ENCODE results near the gene MYO1C.
"Not testable (repeated sequence)": the region's sequence is repeated elsewhere in the genome, so short reads cannot be mapped to it uniquely, and the experiment has no call there.

The MYO1C gene

DNA sequence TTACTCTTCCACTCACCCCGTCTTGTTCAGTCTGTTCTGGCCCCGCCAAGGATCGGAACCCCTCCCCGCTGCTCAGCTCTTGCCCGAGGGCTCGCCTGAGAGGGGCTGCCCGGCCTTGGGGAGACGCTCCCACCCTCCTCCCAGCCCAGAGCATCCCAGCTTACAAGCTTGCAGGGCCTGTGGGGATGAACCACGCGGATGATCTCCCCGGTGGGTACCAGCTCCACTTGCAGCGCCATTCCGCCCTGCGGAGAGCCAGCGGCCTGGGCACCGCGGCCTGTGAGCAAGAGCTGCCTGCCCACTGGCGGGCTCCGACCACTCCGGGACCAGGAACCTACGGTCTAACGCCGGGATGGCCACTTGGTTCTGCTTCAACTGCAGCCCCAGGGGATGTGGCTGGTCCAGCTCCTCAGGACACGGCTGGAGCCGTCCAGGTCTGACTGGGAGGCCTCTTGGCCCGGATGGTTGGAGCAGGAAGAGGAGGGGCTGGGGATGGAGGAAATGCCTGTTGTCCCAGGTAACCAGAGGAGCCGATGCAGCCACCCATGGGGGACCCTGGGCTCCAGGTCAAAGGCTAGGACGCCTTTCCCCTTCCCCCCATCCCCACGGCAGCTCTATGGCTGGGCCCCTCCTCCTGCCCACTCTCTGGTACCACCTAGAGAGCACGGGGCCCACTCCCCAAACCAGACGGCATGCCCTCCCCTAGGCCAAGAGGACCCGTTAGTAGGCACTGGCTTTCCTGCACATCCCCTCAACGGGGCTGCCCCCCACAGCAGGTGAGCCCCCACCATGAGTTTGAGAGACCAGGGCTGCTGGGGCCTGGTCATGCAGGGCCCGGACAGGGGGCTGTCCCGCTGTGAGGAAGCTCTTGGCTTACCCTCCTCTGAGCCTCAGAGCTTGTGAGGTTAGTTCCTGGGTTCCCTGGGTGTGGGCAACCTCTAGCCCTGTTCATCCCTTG lies at the start of gene MYO1C:
Gene MYO1C, minus strand, starts transcription at position 438 of the 958 bp plus-strand sequence. Its CDS starts 199 bp downstream, at position 239.
- in situ Hi-C loops (cut with MboI; ENCODE audit: low sequenced_read_pairs) = no loop called here

GRCh38 chr17:1541367-1541904 lies 49.0 kb upstream of the MYO1C start:
- in situ Hi-C loops (cut with MboI; ENCODE audit: low sequenced_read_pairs) = no loop called here

GRCh38 chr17:1539811-1540210 lies 47.3 kb upstream of the MYO1C start:
- in situ Hi-C loops (cut with MboI; ENCODE audit: low sequenced_read_pairs) = no loop called here

GRCh38 chr17:1535737-1536136 lies 43.3 kb upstream of the MYO1C start:
- in situ Hi-C loops (cut with MboI; ENCODE audit: low sequenced_read_pairs) = no loop called here

DNA sequence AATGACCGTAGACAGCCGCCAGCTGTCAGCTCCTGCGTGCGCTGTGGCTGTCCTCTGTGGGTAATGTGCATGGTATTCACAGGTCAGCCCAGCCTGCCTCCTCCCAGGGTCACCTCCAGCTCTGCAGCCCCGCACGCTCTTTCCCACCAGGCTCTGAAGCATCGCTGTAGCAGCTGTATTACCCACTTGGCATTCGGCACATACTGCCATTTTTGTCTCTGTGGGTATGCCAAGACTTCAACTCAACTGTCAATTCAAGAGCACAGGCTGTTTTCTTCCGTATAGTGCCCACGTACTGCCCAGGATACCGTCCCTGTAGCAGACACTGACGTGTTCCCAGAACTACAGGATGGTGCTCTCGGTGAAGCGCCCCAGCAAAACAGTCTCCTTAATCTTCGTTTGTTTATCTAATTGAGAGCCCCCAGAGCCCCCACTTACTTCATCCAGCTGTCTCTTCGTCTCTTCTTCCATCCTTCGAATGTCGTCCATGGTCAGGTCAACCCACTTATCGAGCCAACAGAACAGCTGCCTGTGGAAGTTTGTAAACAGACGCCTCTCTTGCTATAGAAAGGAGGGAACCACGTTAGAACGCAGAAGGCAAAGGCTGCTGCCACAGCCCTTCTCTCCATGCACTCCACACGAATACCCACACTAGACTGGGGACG lies 41.3 kb upstream of the MYO1C start:
- in situ Hi-C loops (cut with MboI; ENCODE audit: low sequenced_read_pairs) = no loop called here

DNA sequence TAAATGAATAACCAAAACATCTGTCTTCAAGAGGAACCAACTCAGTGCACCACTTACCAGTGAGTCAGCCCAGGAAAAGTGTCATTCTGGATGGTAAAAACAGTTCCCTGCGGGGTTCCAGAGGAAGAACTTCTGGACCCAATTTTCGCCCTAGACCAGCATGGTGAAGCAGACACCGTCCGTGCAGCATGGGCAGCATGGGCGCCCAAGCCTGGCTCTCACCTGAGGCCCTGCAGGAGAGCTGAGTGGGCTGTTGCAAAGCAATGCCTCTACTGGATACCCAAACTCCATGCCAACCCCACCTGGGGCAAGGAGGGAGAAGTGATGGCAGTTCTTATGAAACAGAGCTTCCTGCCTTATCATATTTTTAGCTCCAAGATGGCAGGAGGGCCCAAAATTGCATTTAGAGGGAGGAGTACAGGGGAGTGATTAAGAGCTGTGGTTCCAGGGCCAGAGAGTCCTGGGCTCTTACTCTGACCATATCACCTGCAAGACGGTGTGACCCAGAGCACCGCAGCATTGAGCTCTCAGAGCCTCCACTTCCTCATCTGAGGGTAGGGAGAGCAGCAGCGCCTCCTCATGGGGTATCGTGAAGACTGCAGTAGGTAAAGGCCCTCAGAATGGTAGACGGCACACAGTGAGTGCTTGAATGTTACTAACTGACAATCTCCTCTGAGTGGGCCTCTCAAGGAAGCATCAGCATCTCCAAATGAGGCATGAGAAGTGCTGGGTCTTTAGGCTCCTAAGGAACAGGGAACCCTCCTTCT lies 40.5 kb upstream of the MYO1C start:
- in situ Hi-C loops (cut with MboI; ENCODE audit: low sequenced_read_pairs) = no loop called here

- in situ Hi-C loops (cut with MboI; ENCODE audit: low sequenced_read_pairs) = no loop called here
Measured at GRCh38 chr17:1529863-1530262, 37.4 kb upstream of the MYO1C start.

GRCh38 chr17:1526876-1527275 lies 34.4 kb upstream of the MYO1C start:
- in situ Hi-C loops (cut with MboI; ENCODE audit: low sequenced_read_pairs) = not testable (repeated sequence)

DNA sequence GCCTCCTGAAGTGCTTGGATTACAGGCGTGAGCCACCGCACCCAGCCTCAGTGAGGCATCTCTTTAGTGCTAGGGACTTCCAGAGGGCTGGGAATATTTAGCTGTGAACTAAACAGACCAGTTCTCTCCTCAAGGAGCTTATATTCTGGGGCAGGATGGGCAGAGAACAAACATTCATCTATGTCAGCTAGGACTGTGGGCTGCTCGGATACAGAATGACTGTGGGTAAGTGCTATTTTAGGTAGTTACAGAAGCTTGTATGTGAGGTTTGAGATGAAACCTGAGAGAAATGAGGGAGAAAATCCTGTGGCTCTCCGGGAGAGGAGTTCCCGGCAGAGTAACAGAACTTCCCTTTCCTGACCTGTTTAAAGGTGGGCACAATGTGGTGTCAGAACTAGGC lies 30.1 kb upstream of the MYO1C start:
- in situ Hi-C loops (cut with MboI; ENCODE audit: low sequenced_read_pairs) = no loop called here

DNA sequence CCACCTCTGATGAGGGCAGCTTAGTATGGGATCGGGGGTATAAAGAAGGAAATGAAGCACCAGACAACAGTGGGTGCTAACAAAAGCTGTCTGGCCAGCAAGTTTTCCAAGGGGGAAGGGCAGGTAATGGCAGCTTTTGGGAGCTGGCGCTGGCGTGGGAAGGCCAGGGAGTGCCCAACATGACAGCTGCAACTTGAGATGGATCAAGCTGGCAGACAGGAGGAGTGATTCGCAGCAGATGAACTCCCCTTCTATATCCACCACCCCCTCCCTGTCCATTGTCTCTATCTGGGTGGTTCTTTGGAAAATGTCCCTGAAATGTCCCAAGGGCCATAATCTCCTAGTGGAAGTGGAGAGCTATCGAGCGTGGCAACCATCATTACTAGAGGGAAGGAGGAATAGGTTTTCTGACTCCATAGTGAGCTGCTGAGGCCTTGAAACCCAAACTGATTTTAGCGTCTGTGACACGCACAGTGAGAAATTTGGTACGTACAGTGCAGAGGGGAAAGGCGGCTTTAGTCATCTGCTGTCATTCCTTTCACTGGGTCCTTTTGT lies 28.7 kb upstream of the MYO1C start:
- in situ Hi-C loops (cut with MboI; ENCODE audit: low sequenced_read_pairs) = no loop called here

GRCh38 chr17:1519678-1520077 lies 27.2 kb upstream of the MYO1C start:
- in situ Hi-C loops (cut with MboI; ENCODE audit: low sequenced_read_pairs) = no loop called here

DNA sequence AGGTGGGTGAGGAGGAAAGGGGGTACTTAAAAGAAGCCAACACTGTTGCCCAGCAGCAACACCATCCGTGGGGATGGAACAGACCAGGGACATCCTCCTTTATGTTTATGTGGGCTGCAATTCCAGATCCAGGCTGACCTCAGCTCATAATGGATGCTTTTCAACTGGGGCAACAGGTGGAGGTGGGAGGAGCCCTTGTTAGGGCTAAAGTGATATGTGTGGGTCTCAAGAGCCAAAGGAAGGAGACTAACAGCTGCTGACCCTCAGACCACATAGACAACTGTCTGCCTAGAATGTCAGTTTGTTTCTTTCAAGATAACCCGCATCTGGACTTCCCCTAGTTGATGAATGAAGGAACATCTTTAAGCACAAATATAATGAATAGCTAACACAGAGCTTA lies 25.9 kb upstream of the MYO1C start:
- in situ Hi-C loops (cut with MboI; ENCODE audit: low sequenced_read_pairs) = no loop called here

DNA sequence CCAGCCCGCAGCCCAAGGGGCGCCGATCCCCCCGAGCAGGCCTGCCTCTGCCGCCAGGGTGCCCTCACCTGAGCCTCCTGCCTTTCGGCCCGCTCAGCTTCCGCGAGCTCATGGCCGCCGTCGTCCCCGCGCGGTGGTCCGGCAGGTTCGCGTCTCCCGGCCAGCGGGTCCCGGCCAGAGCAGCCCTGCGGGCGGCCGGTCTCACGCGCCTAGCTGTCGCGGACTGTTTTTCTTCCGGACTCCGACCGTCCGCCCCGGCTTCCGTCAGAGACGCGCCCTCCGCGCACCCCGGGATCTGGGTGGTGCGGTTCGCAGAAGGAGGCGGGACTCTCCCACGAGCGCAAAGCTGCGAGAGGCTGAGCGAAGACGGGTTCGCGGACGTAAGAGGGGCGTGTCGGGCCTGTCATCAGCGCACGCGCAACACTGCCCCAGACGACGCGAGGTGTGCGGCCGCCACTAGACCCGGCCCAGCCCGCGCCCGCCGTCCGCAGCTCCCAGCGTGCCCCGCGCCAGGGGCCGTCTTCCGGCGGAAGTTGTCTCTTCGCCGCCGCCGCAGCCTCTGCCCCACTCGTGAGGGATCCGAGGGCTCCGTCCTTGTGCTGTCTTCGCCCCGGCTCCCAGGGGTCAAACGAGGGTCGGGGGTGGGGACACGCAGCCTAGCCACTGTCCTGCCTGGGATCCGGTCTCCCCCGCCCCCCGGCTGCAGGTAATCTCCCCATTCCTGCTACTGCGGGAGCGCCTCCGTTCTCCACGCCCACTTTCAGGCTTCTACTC lies 24.1 kb upstream of the MYO1C start, which contains the start of gene INPP5K:
Gene INPP5K, minus strand, starts transcription at position 225 of the 774 bp plus-strand sequence. Its CDS starts 113 bp downstream, at position 112.
- in situ Hi-C loops (cut with MboI; ENCODE audit: low sequenced_read_pairs) = no loop called here

GRCh38 chr17:1515640-1516387 lies 23.3 kb upstream of the MYO1C start:
- in situ Hi-C loops (cut with MboI; ENCODE audit: low sequenced_read_pairs) = no loop called here

GRCh38 chr17:1512351-1512750 lies 19.9 kb upstream of the MYO1C start:
- in situ Hi-C loops (cut with MboI; ENCODE audit: low sequenced_read_pairs) = no loop called here

DNA sequence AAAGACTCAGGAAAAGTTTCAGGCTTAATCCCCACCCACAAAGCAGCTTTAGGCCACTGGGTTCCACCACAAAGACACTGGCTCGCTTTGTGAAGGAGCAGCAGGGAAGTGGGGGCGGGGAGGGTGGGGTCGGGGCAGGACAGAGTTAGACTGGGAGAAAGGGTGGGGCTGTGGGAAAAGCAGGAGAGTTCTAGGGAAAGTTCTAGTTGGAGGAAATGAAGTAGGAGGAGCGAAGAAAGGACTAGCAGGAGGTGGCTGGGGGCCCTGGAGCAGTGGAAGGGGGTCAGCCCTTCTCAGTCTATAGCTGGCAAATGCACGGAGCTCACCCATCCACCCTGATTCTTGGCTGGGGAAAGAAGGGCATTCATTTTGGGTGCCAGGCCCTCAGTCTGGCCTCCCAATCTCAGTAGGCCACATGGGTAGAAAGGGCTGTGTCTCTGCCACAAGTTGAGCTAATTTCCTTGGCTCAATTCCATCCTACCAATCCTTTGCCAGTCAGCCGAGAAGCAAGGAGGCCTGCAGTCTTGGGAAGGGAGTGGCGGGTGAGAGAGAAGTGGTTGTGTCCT lies 19.4 kb upstream of the MYO1C start:
- in situ Hi-C loops (cut with MboI; ENCODE audit: low sequenced_read_pairs) = no loop called here

- in situ Hi-C loops (cut with MboI; ENCODE audit: low sequenced_read_pairs) = no loop called here
Measured at GRCh38 chr17:1511290-1511689, 18.8 kb upstream of the MYO1C start.

DNA sequence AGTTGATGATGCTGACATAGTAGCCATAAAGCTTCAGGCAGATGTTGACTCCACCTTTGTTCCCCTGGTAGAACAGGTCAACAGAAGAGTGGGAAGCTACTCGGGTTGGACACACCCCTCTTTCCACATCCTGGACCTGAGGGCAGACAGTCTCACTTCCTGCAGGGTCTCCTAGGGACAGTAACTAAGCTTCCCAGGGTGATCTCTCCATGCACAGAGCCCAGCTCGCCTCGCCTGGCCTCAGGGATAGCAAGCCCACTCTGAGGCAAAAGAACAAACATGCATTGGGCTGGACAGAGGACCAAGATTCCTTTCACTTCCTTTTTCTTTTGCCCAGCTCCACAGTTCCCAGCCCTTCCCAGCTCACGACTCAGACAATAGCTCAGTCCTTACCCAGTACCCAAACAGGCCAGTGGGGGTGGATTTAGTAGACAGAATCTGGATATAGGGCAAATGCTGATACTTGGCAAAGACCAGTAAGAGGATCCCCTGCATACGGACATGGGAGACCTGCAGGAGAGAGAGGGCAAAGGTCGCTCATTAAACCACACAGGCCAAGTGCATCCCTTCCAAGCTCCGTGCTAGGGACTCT lies 16.9 kb upstream of the MYO1C start:
- in situ Hi-C loops (cut with MboI; ENCODE audit: low sequenced_read_pairs) = no loop called here

Measured in HL-60/S4 (cell line).